ENCODE measurements around the gene MAP1LC3B2.

MAP1LC3B2 gene

GRCh38 chr12:116616536-116617248, 57.5 kb downstream of the MAP1LC3B2 start:
- no peak for DNase-seq

GRCh38 chr12:116619246-116619645, 60.1 kb downstream of the MAP1LC3B2 start:
- no peak for DNase-seq

GRCh38 chr12:116620124-116620491, 60.9 kb downstream of the MAP1LC3B2 start:
- DNase-seq: no peak

GRCh38 chr12:116620492-116621191, 61.5 kb downstream of the MAP1LC3B2 start:
- no peak for DNase-seq

- DNase-seq: no peak
Observed at GRCh38 chr12:116621194-116621593, 62.0 kb downstream of the MAP1LC3B2 start.

GRCh38 chr12:116624516-116624915, 65.3 kb downstream of the MAP1LC3B2 start:
- DNase-seq: no peak

GRCh38 chr12:116626153-116626552, 67.0 kb downstream of the MAP1LC3B2 start:
- DNase-seq: no peak
